C4-2B (cell line): ENCODE measurements around the gene COQ9.

Experiments
- CTCF ChIP-seq: fragments of 450-650 bp; conservative IDR thresholded peaks from 2 replicates; pipeline ENCODE4 v1.5.1; 2017; ENCODE audit warnings: mild to moderate bottlenecking
- ZFX ChIP-seq: fragments of 450-650 bp; IDR thresholded peaks from 2 replicates; pipeline ENCODE4 v1.6.1; 2017

DNA sequence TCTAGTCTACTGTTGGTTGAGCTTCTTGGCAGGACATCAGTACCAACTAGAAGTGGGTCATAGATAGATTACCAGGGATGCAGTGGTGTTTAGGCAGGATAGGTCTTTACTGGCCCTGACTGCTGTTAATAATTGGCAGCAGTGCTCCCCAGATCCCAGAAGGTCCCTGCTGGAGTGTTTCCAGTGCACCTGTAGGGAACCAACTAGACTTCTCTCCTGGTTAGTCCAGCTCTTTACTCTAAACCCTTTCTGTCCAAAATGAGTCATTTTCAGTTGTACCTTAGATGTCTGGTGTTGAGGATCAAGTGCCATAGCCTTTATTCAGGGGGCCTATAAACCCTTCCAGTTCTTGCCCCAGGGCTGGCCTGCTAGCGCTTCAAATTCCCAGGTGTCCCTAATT lies 23.9 kb downstream of the COQ9 start:
- TF ChIP-seq CTCF, result no peak
- no peak for TF ChIP-seq ZFX
